MM.1S (cell line): ENCODE data around the gene MRPL52.
A peak's percentile ranks its signal among the peaks of the same experiment; 100 is the strongest.

ENCODE experiments used
- DNase-seq: peaks from one replicate; pipeline ENCODE4 v3.0.0-alpha.2; 2015
- H2AFZ ChIP-seq: fragments of 300-600 bp; sonication (generic); 2 replicates; pipeline ENCODE4 v1.6.0; 2016; ENCODE audit warnings: antibody characterized with exemption, low read length
- H3F3A ChIP-seq: fragments of 300-600 bp; sonication (generic); 2 replicates; pipeline ENCODE4 v1.6.1; 2016; ENCODE audit warnings: mild to moderate bottlenecking, antibody characterized with exemption, low read length, moderate library complexity, mixed read lengths; ENCODE audit not compliant: insufficient read depth
- H3K27ac ChIP-seq: fragments of 300-600 bp; sonication (generic); 2 replicates; pipeline ENCODE4 v1.5.1; 2016; ENCODE audit warnings: mild to moderate bottlenecking, low read length
- H3K27me3 ChIP-seq: fragments of 300-600 bp; sonication (generic); replicated peaks from 2 replicates; pipeline ENCODE4 v1.6.0; 2016; ENCODE audit warnings: low read length; ENCODE audit not compliant: insufficient read depth
- H3K36me3 ChIP-seq: fragments of 300-600 bp; sonication (generic); replicated peaks from 2 replicates; pipeline ENCODE4 v1.6.1; 2016; ENCODE audit warnings: mild to moderate bottlenecking, low read length, mixed read lengths; ENCODE audit not compliant: insufficient read depth
- H3K4me1 ChIP-seq: fragments of 300-600 bp; sonication (generic); 2 replicates; pipeline ENCODE4 v1.6.1; 2016; ENCODE audit warnings: low read length, mixed read lengths
- H3K4me2 ChIP-seq: fragments of 300-600 bp; sonication (generic); 2 replicates; pipeline ENCODE4 v1.6.0; 2016; ENCODE audit warnings: low read depth, low read length
- H3K4me3 ChIP-seq: fragments of 300-600 bp; sonication (generic); 2 replicates; pipeline ENCODE4 v1.5.1; 2016; ENCODE audit warnings: low read length, mixed read lengths
- H3K79me2 ChIP-seq: fragments of 300-600 bp; sonication (generic); 2 replicates; pipeline ENCODE4 v1.6.1; 2016; ENCODE audit warnings: mixed run types, low read length, mixed read lengths
- H3K9ac ChIP-seq: fragments of 300-600 bp; sonication (generic); 2 replicates; pipeline ENCODE4 v1.6.1; 2016; ENCODE audit warnings: low read length, mixed read lengths
- H3K9me2 ChIP-seq: fragments of 300-600 bp; sonication (generic); replicated peaks from 2 replicates; pipeline ENCODE4 v1.6.1; 2016; ENCODE audit warnings: mild to moderate bottlenecking, low read length, mixed read lengths; ENCODE audit not compliant: insufficient read depth
- H3K9me3 ChIP-seq: fragments of 300-600 bp; sonication (generic); replicated peaks from 2 replicates; pipeline ENCODE4 v1.6.1; 2016; ENCODE audit warnings: mild to moderate bottlenecking, low read length, mixed read lengths; ENCODE audit not compliant: insufficient read depth
- H4K20me1 ChIP-seq: fragments of 300-600 bp; sonication (generic); 2 replicates; pipeline ENCODE4 v1.6.1; 2016; ENCODE audit warnings: mild to moderate bottlenecking, low read length, moderate library complexity, mixed read lengths; ENCODE audit not compliant: insufficient read depth
- CTCF ChIP-seq: fragments of 300-600 bp; sonication (generic); IDR thresholded peaks from 2 replicates; pipeline ENCODE4 v1.5.1; 2016; ENCODE audit warnings: antibody characterized with exemption, low read length, mixed read lengths
- EZH2 ChIP-seq: fragments of 300-600 bp; sonication (generic); optimal IDR thresholded peaks from 2 replicates; pipeline ENCODE3; 2017; ENCODE audit warnings: low read depth, mild to moderate bottlenecking, antibody characterized with exemption, low read length, mixed read lengths
- EZH2phosphoT487 ChIP-seq: fragments of 300-600 bp; sonication (generic); IDR thresholded peaks from 2 replicates; pipeline ENCODE4 v1.6.1; 2018; ENCODE audit warnings: antibody characterized with exemption, low read length

MRPL52 gene

GRCh38 chr14:22821193-22822015 is 8.3 kb upstream of the MRPL52 start:
- no peaks in the 10 kb centered on the region for H3K27me3 ChIP-seq
- no peaks in the 10 kb centered on the region for H3K79me2 ChIP-seq
- H3K27ac ChIP-seq: no peak overlapping the region
- H3K9ac ChIP-seq: no peak overlapping the region
- H2AFZ ChIP-seq: no peak overlapping the region
- H3K9me2 ChIP-seq: no peaks in the 10 kb centered on the region
- H3K4me1 ChIP-seq: peaks cover 11% of the 10 kb centered on the region
- DNase-seq: no peak
- peaks cover 6% of the 10 kb centered on the region for H3F3A ChIP-seq
- H3K4me3 ChIP-seq: no peak overlapping the region
- no peaks in the 10 kb centered on the region for H3K36me3 ChIP-seq
- no peaks in the 10 kb centered on the region for H4K20me1 ChIP-seq
- H3K9me3 ChIP-seq: no peaks in the 10 kb centered on the region
- TF ChIP-seq CTCF: no peak
- H3K4me2 ChIP-seq: no peak overlapping the region

GRCh38 chr14:22822016-22822570 is 7.6 kb upstream of the MRPL52 start:
- no peaks in the 10 kb centered on the region for H3K9me3 ChIP-seq
- H3K4me3 ChIP-seq: no peak overlapping the region
- peak overlapping the region; percentile 56; the same call in 1 of the 2 replicates for H3K4me2 ChIP-seq
- H3K27ac ChIP-seq: no peak overlapping the region
- no peak overlapping the region for H3K9ac ChIP-seq
- no peak for DNase-seq
- no peaks in the 10 kb centered on the region for H4K20me1 ChIP-seq
- H3K36me3 ChIP-seq: no peaks in the 10 kb centered on the region
- no peaks in the 10 kb centered on the region for H3K9me2 ChIP-seq
- H3F3A ChIP-seq: peaks cover 6% of the 10 kb centered on the region
- H2AFZ ChIP-seq: no peak overlapping the region
- no peaks in the 10 kb centered on the region for H3K79me2 ChIP-seq
- H3K4me1 ChIP-seq: peaks cover 11% of the 10 kb centered on the region
- TF ChIP-seq EZH2phosphoT487 (no peak), CTCF (no peak), EZH2 (no peak)
- no peaks in the 10 kb centered on the region for H3K27me3 ChIP-seq

GRCh38 chr14:22822571-22823098 is 7.1 kb upstream of the MRPL52 start:
- H3K4me2 ChIP-seq: peak overlapping the region; percentile 56
- H4K20me1 ChIP-seq: no peaks in the 10 kb centered on the region
- H3K79me2 ChIP-seq: no peaks in the 10 kb centered on the region
- no peak overlapping the region for H3K27ac ChIP-seq
- peak overlapping the region; percentile 11; the same call in 1 of the 2 replicates for H2AFZ ChIP-seq
- H3K4me3 ChIP-seq: peak overlapping the region; percentile 26
- H3K36me3 ChIP-seq: no peaks in the 10 kb centered on the region
- H3K9ac ChIP-seq: no peak overlapping the region
- peaks cover 11% of the 10 kb centered on the region for H3K4me1 ChIP-seq
- H3K27me3 ChIP-seq: no peaks in the 10 kb centered on the region
- no peaks in the 10 kb centered on the region for H3K9me3 ChIP-seq
- TF ChIP-seq EZH2: no peak
- TF ChIP-seq CTCF: peak; percentile 57
- no peak for TF ChIP-seq EZH2phosphoT487
- peaks cover 6% of the 10 kb centered on the region for H3F3A ChIP-seq
- DNase-seq: peak; percentile 41
- H3K9me2 ChIP-seq: no peaks in the 10 kb centered on the region
